ENCODE measurements around the gene TMEM121B.

GRCh38 chr22:17079572-17079971 lies 41.6 kb downstream of the TMEM121B start:
- TF ChIP-seq, protein P1, sequence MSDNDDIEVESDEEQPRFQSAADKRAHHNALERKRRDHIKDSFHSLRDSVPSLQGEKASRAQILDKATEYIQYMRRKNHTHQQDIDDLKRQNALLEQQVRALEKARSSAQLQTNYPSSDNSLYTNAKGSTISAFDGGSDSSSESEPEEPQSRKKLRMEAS (IDR thresholded peaks at IDR 0.05) = no peak
- TF ChIP-seq TAF1 (IDR thresholded peaks at IDR 0.05; ENCODE audit: low read depth) = no peak
- TF ChIP-seq NFIC (IDR thresholded peaks at IDR 0.05) = no peak
- no peak for TF ChIP-seq RAD21 (IDR thresholded peaks at IDR 0.05; ENCODE audit: low read depth)
- no peak for TF ChIP-seq EP300 (IDR thresholded peaks at IDR 0.05; ENCODE audit: borderline replicate concordance)
- TF ChIP-seq FOXM1 (IDR thresholded peaks at IDR 0.05; ENCODE audit: borderline replicate concordance, low read depth) = no peak
- no peak for TF ChIP-seq TEAD4 (IDR thresholded peaks at IDR 0.05)
- no peak for TF ChIP-seq REST (IDR thresholded peaks at IDR 0.05; ENCODE audit: low read depth)
- TF ChIP-seq EGR1 (IDR thresholded peaks at IDR 0.05) = no peak
- peak; percentile 58; the same call in 1 of the 2 replicates for TF ChIP-seq CEBPB (IDR thresholded peaks at IDR 0.05)
- TF ChIP-seq CREB1 (IDR thresholded peaks at IDR 0.05; ENCODE audit: low read depth) = no peak
- TF ChIP-seq, protein P2, sequence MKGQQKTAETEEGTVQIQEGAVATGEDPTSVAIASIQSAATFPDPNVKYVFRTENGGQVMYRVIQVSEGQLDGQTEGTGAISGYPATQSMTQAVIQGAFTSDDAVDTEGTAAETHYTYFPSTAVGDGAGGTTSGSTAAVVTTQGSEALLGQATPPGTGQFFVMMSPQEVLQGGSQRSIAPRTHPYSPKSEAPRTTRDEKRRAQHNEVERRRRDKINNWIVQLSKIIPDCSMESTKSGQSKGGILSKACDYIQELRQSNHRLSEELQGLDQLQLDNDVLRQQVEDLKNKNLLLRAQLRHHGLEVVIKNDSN (IDR thresholded peaks at IDR 0.05) = no peak
- TF ChIP-seq YY1 (IDR thresholded peaks at IDR 0.05; ENCODE audit: low read depth) = no peak
- no peak for TF ChIP-seq TCF12 (IDR thresholded peaks at IDR 0.05; ENCODE audit: low read depth)
